ENCODE results near the gene SLAMF8.

The SLAMF8 gene

GRCh38 chr1:159829273-159829634, 2.6 kb downstream of the SLAMF8 start:
- peak; percentile 79 for FAIRE-seq
- TF ChIP-seq PAX5 (IDR thresholded peaks at IDR 0.05; ENCODE audit: insufficient read depth, low read length, severe bottlenecking) (no peak), SPI1 (IDR thresholded peaks at IDR 0.05; ENCODE audit: low read depth, low read length) (peak; percentile 75), POLR2AphosphoS5 (IDR thresholded peaks at IDR 0.05; ENCODE audit: low read depth, low read length) (no peak), TAF1 (IDR thresholded peaks at IDR 0.05; ENCODE audit: low read depth, low read length) (no peak)
- DNase-seq (ENCODE audit: insufficient read length, low spot score): peak; percentile 45

GRCh38 chr1:159829822-159830465, 3.3 kb downstream of the SLAMF8 start:
- DNase-seq (ENCODE audit: insufficient read length, low spot score) (no peak), FAIRE-seq (no peak)
- TF ChIP-seq TAF1 (IDR thresholded peaks at IDR 0.05; ENCODE audit: low read depth, low read length) (no peak), POU2F2 (IDR thresholded peaks at IDR 0.05; ENCODE audit: low read depth, low read length) (no peak), POLR2A (IDR thresholded peaks at IDR 0.05; ENCODE audit: low read depth, low read length) (no peak), POLR2AphosphoS5 (IDR thresholded peaks at IDR 0.05; ENCODE audit: low read depth, low read length) (no peak), SPI1 (IDR thresholded peaks at IDR 0.05; ENCODE audit: low read depth, low read length) (no peak), PAX5 (IDR thresholded peaks at IDR 0.05; ENCODE audit: insufficient read depth, low read length, severe bottlenecking) (no peak)

GRCh38 chr1:159830722-159831121, 4.0 kb downstream of the SLAMF8 start:
- TF ChIP-seq SPI1 (IDR thresholded peaks at IDR 0.05; ENCODE audit: low read depth, low read length) (no peak), POLR2A (IDR thresholded peaks at IDR 0.05; ENCODE audit: low read depth, low read length) (no peak), POLR2AphosphoS5 (IDR thresholded peaks at IDR 0.05; ENCODE audit: low read depth, low read length) (no peak), PAX5 (IDR thresholded peaks at IDR 0.05; ENCODE audit: insufficient read depth, low read length, severe bottlenecking) (no peak), POU2F2 (IDR thresholded peaks at IDR 0.05; ENCODE audit: low read depth, low read length) (no peak), TAF1 (IDR thresholded peaks at IDR 0.05; ENCODE audit: low read depth, low read length) (no peak)
- DNase-seq (ENCODE audit: insufficient read length, low spot score) (no peak), FAIRE-seq (no peak)

- DNase-seq (ENCODE audit: insufficient read length, low spot score): no peak
- no peak for TF ChIP-seq TAF1 (IDR thresholded peaks at IDR 0.05; ENCODE audit: low read depth, low read length)
- no peak for TF ChIP-seq SPI1 (IDR thresholded peaks at IDR 0.05; ENCODE audit: low read depth, low read length)
- no peak for TF ChIP-seq PAX5 (IDR thresholded peaks at IDR 0.05; ENCODE audit: insufficient read depth, low read length, severe bottlenecking)
- no peak for TF ChIP-seq POU2F2 (IDR thresholded peaks at IDR 0.05; ENCODE audit: low read depth, low read length)
- no peak for TF ChIP-seq POLR2AphosphoS5 (IDR thresholded peaks at IDR 0.05; ENCODE audit: low read depth, low read length)
- no peak for TF ChIP-seq POLR2A (IDR thresholded peaks at IDR 0.05; ENCODE audit: low read depth, low read length)
- no peak for FAIRE-seq
Measured at GRCh38 chr1:159831412-159832141, 4.9 kb downstream of the SLAMF8 start.

GRCh38 chr1:159832309-159832708, 5.6 kb downstream of the SLAMF8 start:
- FAIRE-seq: no peak
- DNase-seq (ENCODE audit: insufficient read length, low spot score): no peak
- TF ChIP-seq TAF1 (IDR thresholded peaks at IDR 0.05; ENCODE audit: low read depth, low read length) (no peak), POLR2A (IDR thresholded peaks at IDR 0.05; ENCODE audit: low read depth, low read length) (no peak), PAX5 (IDR thresholded peaks at IDR 0.05; ENCODE audit: insufficient read depth, low read length, severe bottlenecking) (no peak), POU2F2 (IDR thresholded peaks at IDR 0.05; ENCODE audit: low read depth, low read length) (no peak), POLR2AphosphoS5 (IDR thresholded peaks at IDR 0.05; ENCODE audit: low read depth, low read length) (no peak), SPI1 (IDR thresholded peaks at IDR 0.05; ENCODE audit: low read depth, low read length) (no peak)

GRCh38 chr1:159835356-159835755, 8.7 kb downstream of the SLAMF8 start:
- TF ChIP-seq TAF1 (IDR thresholded peaks at IDR 0.05; ENCODE audit: low read depth, low read length): no peak
- no peak for TF ChIP-seq POLR2A (IDR thresholded peaks at IDR 0.05; ENCODE audit: low read depth, low read length)
- TF ChIP-seq POLR2AphosphoS5 (IDR thresholded peaks at IDR 0.05; ENCODE audit: low read depth, low read length): no peak
- TF ChIP-seq PAX5 (IDR thresholded peaks at IDR 0.05; ENCODE audit: insufficient read depth, low read length, severe bottlenecking): no peak
- no peak for TF ChIP-seq POU2F2 (IDR thresholded peaks at IDR 0.05; ENCODE audit: low read depth, low read length)
- TF ChIP-seq SPI1 (IDR thresholded peaks at IDR 0.05; ENCODE audit: low read depth, low read length): no peak
- DNase-seq (ENCODE audit: insufficient read length, low spot score) (no peak), FAIRE-seq (no peak)

GRCh38 chr1:159835862-159836525, 9.3 kb downstream of the SLAMF8 start:
- DNase-seq (ENCODE audit: insufficient read length, low spot score) (no peak), FAIRE-seq (no peak)
- no peak for TF ChIP-seq TAF1 (IDR thresholded peaks at IDR 0.05; ENCODE audit: low read depth, low read length)
- TF ChIP-seq POLR2A (IDR thresholded peaks at IDR 0.05; ENCODE audit: low read depth, low read length): no peak
- no peak for TF ChIP-seq POLR2AphosphoS5 (IDR thresholded peaks at IDR 0.05; ENCODE audit: low read depth, low read length)
- TF ChIP-seq SPI1 (IDR thresholded peaks at IDR 0.05; ENCODE audit: low read depth, low read length): no peak
- no peak for TF ChIP-seq PAX5 (IDR thresholded peaks at IDR 0.05; ENCODE audit: insufficient read depth, low read length, severe bottlenecking)
- no peak for TF ChIP-seq POU2F2 (IDR thresholded peaks at IDR 0.05; ENCODE audit: low read depth, low read length)

- DNase-seq (ENCODE audit: insufficient read length, low spot score): no peak
- no peak for FAIRE-seq
- TF ChIP-seq POLR2AphosphoS5 (IDR thresholded peaks at IDR 0.05; ENCODE audit: low read depth, low read length) (no peak), POLR2A (IDR thresholded peaks at IDR 0.05; ENCODE audit: low read depth, low read length) (no peak), SPI1 (IDR thresholded peaks at IDR 0.05; ENCODE audit: low read depth, low read length) (peak; percentile 51; the same call in 1 of the 2 replicates), PAX5 (IDR thresholded peaks at IDR 0.05; ENCODE audit: insufficient read depth, low read length, severe bottlenecking) (no peak), TAF1 (IDR thresholded peaks at IDR 0.05; ENCODE audit: low read depth, low read length) (no peak), POU2F2 (IDR thresholded peaks at IDR 0.05; ENCODE audit: low read depth, low read length) (no peak)
Measured at GRCh38 chr1:159838715-159839114, 12.0 kb downstream of the SLAMF8 start.

Data from GM12891 (cell line).